ENCODE data around the gene TRMT1.

Gene TRMT1

GRCh38 chr19:13064092-13064489 lies 52.4 kb downstream of the TRMT1 start:
- H3K79me2 ChIP-seq (ENCODE audit: insufficient read depth, low read length), result no peaks in the 10 kb centered on the region
- H3K4me1 ChIP-seq (ENCODE audit: insufficient read depth, low read length, severe bottlenecking), result no peaks in the 10 kb centered on the region
- TF ChIP-seq EZH2 (IDR thresholded peaks at IDR 0.05; ENCODE audit: borderline replicate concordance, low read length), result no peak
- TF ChIP-seq, protein P1, sequence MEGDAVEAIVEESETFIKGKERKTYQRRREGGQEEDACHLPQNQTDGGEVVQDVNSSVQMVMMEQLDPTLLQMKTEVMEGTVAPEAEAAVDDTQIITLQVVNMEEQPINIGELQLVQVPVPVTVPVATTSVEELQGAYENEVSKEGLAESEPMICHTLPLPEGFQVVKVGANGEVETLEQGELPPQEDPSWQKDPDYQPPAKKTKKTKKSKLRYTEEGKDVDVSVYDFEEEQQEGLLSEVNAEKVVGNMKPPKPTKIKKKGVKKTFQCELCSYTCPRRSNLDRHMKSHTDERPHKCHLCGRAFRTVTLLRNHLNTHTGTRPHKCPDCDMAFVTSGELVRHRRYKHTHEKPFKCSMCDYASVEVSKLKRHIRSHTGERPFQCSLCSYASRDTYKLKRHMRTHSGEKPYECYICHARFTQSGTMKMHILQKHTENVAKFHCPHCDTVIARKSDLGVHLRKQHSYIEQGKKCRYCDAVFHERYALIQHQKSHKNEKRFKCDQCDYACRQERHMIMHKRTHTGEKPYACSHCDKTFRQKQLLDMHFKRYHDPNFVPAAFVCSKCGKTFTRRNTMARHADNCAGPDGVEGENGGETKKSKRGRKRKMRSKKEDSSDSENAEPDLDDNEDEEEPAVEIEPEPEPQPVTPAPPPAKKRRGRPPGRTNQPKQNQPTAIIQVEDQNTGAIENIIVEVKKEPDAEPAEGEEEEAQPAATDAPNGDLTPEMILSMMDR (IDR thresholded peaks at IDR 0.05; ENCODE audit: low read length), result no peak
- H3K9me3 ChIP-seq (ENCODE audit: low read length), result no peaks in the 10 kb centered on the region
- no peak overlapping the region for H2AFZ ChIP-seq (ENCODE audit: low read length)
- no peaks in the 10 kb centered on the region for H3F3A ChIP-seq (ENCODE audit: insufficient read depth, low read length)
- no peak overlapping the region for H3K4me2 ChIP-seq (ENCODE audit: low read length)
- H3K36me3 ChIP-seq (ENCODE audit: insufficient read depth, low read length), result no peaks in the 10 kb centered on the region
- H3K9ac ChIP-seq (ENCODE audit: low read length), result no peak overlapping the region
- no peak overlapping the region for H3K27ac ChIP-seq (ENCODE audit: low read depth, low read length, poor library complexity, severe bottlenecking)
- H4K20me1 ChIP-seq (ENCODE audit: insufficient read depth, low read length), result no peaks in the 10 kb centered on the region
- H3K27me3 ChIP-seq (ENCODE audit: insufficient read depth, low read length), result peaks cover under 1% of the 10 kb centered on the region; the same call in 1 of the 2 replicates
- H3K4me3 ChIP-seq (ENCODE audit: low read depth, low read length, poor library complexity, severe bottlenecking), result no peak overlapping the region
- H3K9me2 ChIP-seq (ENCODE audit: low read depth, low read length), result no peaks in the 10 kb centered on the region

GRCh38 chr19:13063461-13064091 lies 53.0 kb downstream of the TRMT1 start:
- H3K36me3 ChIP-seq (ENCODE audit: insufficient read depth, low read length), result no peaks in the 10 kb centered on the region
- no peaks in the 10 kb centered on the region for H3K79me2 ChIP-seq (ENCODE audit: insufficient read depth, low read length)
- H3K4me1 ChIP-seq (ENCODE audit: insufficient read depth, low read length, severe bottlenecking), result no peaks in the 10 kb centered on the region
- no peaks in the 10 kb centered on the region for H4K20me1 ChIP-seq (ENCODE audit: insufficient read depth, low read length)
- H3K4me2 ChIP-seq (ENCODE audit: low read length), result no peak overlapping the region
- H3F3A ChIP-seq (ENCODE audit: insufficient read depth, low read length), result no peaks in the 10 kb centered on the region
- H3K27ac ChIP-seq (ENCODE audit: low read depth, low read length, poor library complexity, severe bottlenecking), result no peak overlapping the region
- H3K9ac ChIP-seq (ENCODE audit: low read length), result no peak overlapping the region
- no peak for TF ChIP-seq EZH2 (IDR thresholded peaks at IDR 0.05; ENCODE audit: borderline replicate concordance, low read length)
- TF ChIP-seq, protein P1 (IDR thresholded peaks at IDR 0.05; ENCODE audit: low read length), result no peak
- H3K27me3 ChIP-seq (ENCODE audit: insufficient read depth, low read length), result no peaks in the 10 kb centered on the region; the same call in 1 of the 2 replicates
- H2AFZ ChIP-seq (ENCODE audit: low read length), result no peak overlapping the region
- H3K9me2 ChIP-seq (ENCODE audit: low read depth, low read length), result no peaks in the 10 kb centered on the region
- H3K9me3 ChIP-seq (ENCODE audit: low read length), result no peaks in the 10 kb centered on the region
- H3K4me3 ChIP-seq (ENCODE audit: low read depth, low read length, poor library complexity, severe bottlenecking), result no peak overlapping the region

GRCh38 chr19:13062317-13062716 lies 54.2 kb downstream of the TRMT1 start:
- H3K79me2 ChIP-seq (ENCODE audit: insufficient read depth, low read length), result no peaks in the 10 kb centered on the region
- no peaks in the 10 kb centered on the region for H3K36me3 ChIP-seq (ENCODE audit: insufficient read depth, low read length)
- no peak overlapping the region for H2AFZ ChIP-seq (ENCODE audit: low read length)
- no peaks in the 10 kb centered on the region for H3K9me3 ChIP-seq (ENCODE audit: low read length)
- H3F3A ChIP-seq (ENCODE audit: insufficient read depth, low read length), result no peaks in the 10 kb centered on the region
- H3K27me3 ChIP-seq (ENCODE audit: insufficient read depth, low read length), result no peaks in the 10 kb centered on the region; the same call in 1 of the 2 replicates
- H3K9me2 ChIP-seq (ENCODE audit: low read depth, low read length), result no peaks in the 10 kb centered on the region
- no peaks in the 10 kb centered on the region for H4K20me1 ChIP-seq (ENCODE audit: insufficient read depth, low read length)
- no peak overlapping the region for H3K27ac ChIP-seq (ENCODE audit: low read depth, low read length, poor library complexity, severe bottlenecking)
- no peaks in the 10 kb centered on the region for H3K4me1 ChIP-seq (ENCODE audit: insufficient read depth, low read length, severe bottlenecking)
- no peak for TF ChIP-seq EZH2 (IDR thresholded peaks at IDR 0.05; ENCODE audit: borderline replicate concordance, low read length)
- TF ChIP-seq, protein P1 (IDR thresholded peaks at IDR 0.05; ENCODE audit: low read length), result no peak
- no peak overlapping the region for H3K9ac ChIP-seq (ENCODE audit: low read length)
- no peak overlapping the region for H3K4me3 ChIP-seq (ENCODE audit: low read depth, low read length, poor library complexity, severe bottlenecking)
- no peak overlapping the region for H3K4me2 ChIP-seq (ENCODE audit: low read length)
